Immature natural killer cell (primary cell): Measurements from ENCODE around the gene GFOD1. TPM values are rescaled to one million over a fixed set of nuclear protein-coding genes. Genes with fewer than 3 reads are reported as not detected.

Experiments used
- DNase-seq, 3 donors: peaks; one replicate each; pipeline ENCODE4 v3.0.0; 2022; ENCODE audit warnings: mixed read lengths in 1 of 3
- H3K27ac Mint-ChIP-seq, 6 donors: one replicate each; pipeline ENCODE4 v1.8.0; 2020; ENCODE audit warnings: mixed read lengths in 6 of 6, mild to moderate bottlenecking in 5 of 6, inconsistent platforms in 4 of 6, moderate library complexity in 3 of 6
- H3K27me3 Mint-ChIP-seq, 3 donors: one replicate each; pipeline ENCODE4 v1.8.0; 2020 to 2021; ENCODE audit warnings: low read depth in 3 of 3, mild to moderate bottlenecking in 3 of 3, mixed read lengths in 3 of 3, moderate library complexity in 3 of 3, inconsistent platforms in 1 of 3
- H3K36me3 Mint-ChIP-seq, 3 donors: one replicate each; pipeline ENCODE4 v1.8.0; 2020; ENCODE audit warnings: mixed read lengths in 3 of 3, inconsistent platforms in 2 of 3, mild to moderate bottlenecking in 2 of 3
- H3K4me1 Mint-ChIP-seq, 2 donors: one replicate each; pipeline ENCODE4 v1.8.0; 2020; ENCODE audit warnings: inconsistent platforms in 2 of 2, mild to moderate bottlenecking in 2 of 2, mixed read lengths in 2 of 2, moderate library complexity in 1 of 2
- H3K4me3 Mint-ChIP-seq, 5 donors: one replicate each; pipeline ENCODE4 v1.8.0; 2020; ENCODE audit warnings: mild to moderate bottlenecking in 5 of 5, mixed read lengths in 5 of 5, inconsistent platforms in 3 of 5, moderate library complexity in 3 of 5
- H3K9me3 Mint-ChIP-seq, 6 donors: one replicate each; pipeline ENCODE4 v1.8.0; 2020; ENCODE audit warnings: mild to moderate bottlenecking in 6 of 6, mixed read lengths in 6 of 6, inconsistent platforms in 4 of 6, moderate library complexity in 3 of 6
- polyA plus RNA-seq, 3 donors: library from polyadenylated mRNA; unstranded; fragments of 300-500 nt; fragmentation: Illumina TruSeq; gene quantifications; one replicate each; pipeline ENCODE4 v1.2.3, GENCODE V29; 2021

The GFOD1 gene
- polyA plus RNA-seq, 3 donors from 2014 or later = 22.5 to 68.8 (median 49.3) TPM

GRCh38 chr6:13473768-13474165 is 13.6 kb downstream of the GFOD1 start:
- H3K4me1 Mint-ChIP-seq = peaks cover 73 to 90% of the 10 kb centered on the region in 2 donors
- H3K27me3 Mint-ChIP-seq = peaks cover 0 to 1% (median 0%) of the 10 kb centered on the region in 3 donors
- H3K4me3 Mint-ChIP-seq = peak overlapping the region in 3 of 5 donors; percentile 43 to 49 (median 44)
- H3K36me3 Mint-ChIP-seq = peaks cover 13 to 23% (median 14%) of the 10 kb centered on the region in 3 donors
- peak overlapping the region in 4 of 6 donors; percentile 14 to 78 (median 74) for H3K27ac Mint-ChIP-seq
- no peaks in the 10 kb centered on the region for H3K9me3 Mint-ChIP-seq
- DNase-seq = no peak

GRCh38 chr6:13472976-13473767 is 14.2 kb downstream of the GFOD1 start:
- Mint-ChIP-seq H3K36me3 (peaks cover 16 to 19% (median 17%) of the 10 kb centered on the region in 3 donors), H3K4me3 (peak overlapping the region in 3 of 5 donors; percentile 43 to 49 (median 44)), H3K27ac (peak overlapping the region in 4 of 6 donors; percentile 14 to 78 (median 74)), H3K27me3 (peaks cover 0 to 1% (median 0%) of the 10 kb centered on the region in 3 donors), H3K9me3 (no peaks in the 10 kb centered on the region), H3K4me1 (peaks cover 71 to 90% of the 10 kb centered on the region in 2 donors)
- DNase-seq = no peak

- no peak overlapping the region for H3K4me3 Mint-ChIP-seq
- H3K27me3 Mint-ChIP-seq = peaks cover 0 to 1% (median 0%) of the 10 kb centered on the region in 3 donors
- peaks cover 16 to 19% (median 17%) of the 10 kb centered on the region in 3 donors for H3K36me3 Mint-ChIP-seq
- H3K4me1 Mint-ChIP-seq = peaks cover 74 to 94% of the 10 kb centered on the region in 2 donors
- H3K9me3 Mint-ChIP-seq = no peaks in the 10 kb centered on the region
- no peak for DNase-seq
- peak overlapping the region in 5 of 6 donors; percentile 22 to 79 (median 55) for H3K27ac Mint-ChIP-seq
These were observed 15.3 kb downstream of the GFOD1 start for GRCh38 chr6:13472099-13472498.

GRCh38 chr6:13471184-13471583 is 16.2 kb downstream of the GFOD1 start:
- H3K4me3 Mint-ChIP-seq = peak overlapping the region in 1 of 5 donors; percentile 0
- peaks cover 16 to 18% (median 16%) of the 10 kb centered on the region in 3 donors for H3K36me3 Mint-ChIP-seq
- peak overlapping the region in 5 of 6 donors; percentile 2 to 79 (median 33) for H3K27ac Mint-ChIP-seq
- H3K4me1 Mint-ChIP-seq = peaks cover 77 to 94% of the 10 kb centered on the region in 2 donors
- H3K9me3 Mint-ChIP-seq = no peaks in the 10 kb centered on the region
- no peak for DNase-seq
- H3K27me3 Mint-ChIP-seq = peaks cover 0 to under 1% (median 0%) of the 10 kb centered on the region in 3 donors

GRCh38 chr6:13470238-13471140 is 16.9 kb downstream of the GFOD1 start:
- Mint-ChIP-seq H3K27ac (peak overlapping the region in 5 of 6 donors; percentile 22 to 81 (median 55)), H3K27me3 (no peaks in the 10 kb centered on the region), H3K9me3 (no peaks in the 10 kb centered on the region), H3K36me3 (peaks cover 13 to 16% (median 15%) of the 10 kb centered on the region in 3 donors), H3K4me3 (no peak overlapping the region), H3K4me1 (peaks cover 80 to 97% of the 10 kb centered on the region in 2 donors)
- no peak for DNase-seq

- Mint-ChIP-seq H3K27me3 (no peaks in the 10 kb centered on the region), H3K36me3 (peaks cover 11 to 13% (median 12%) of the 10 kb centered on the region in 3 donors), H3K4me3 (no peak overlapping the region), H3K27ac (peak overlapping the region; percentile 8 to 81 (median 27)), H3K4me1 (peaks cover 85 to 100% of the 10 kb centered on the region in 2 donors), H3K9me3 (no peaks in the 10 kb centered on the region)
- DNase-seq = no peak
These were observed 17.7 kb downstream of the GFOD1 start for GRCh38 chr6:13469693-13470092.

- no peak for DNase-seq
- H3K9me3 Mint-ChIP-seq = no peaks in the 10 kb centered on the region
- peak overlapping the region in 1 of 5 donors; percentile 2 for H3K4me3 Mint-ChIP-seq
- no peaks in the 10 kb centered on the region for H3K27me3 Mint-ChIP-seq
- peak overlapping the region; percentile 22 to 81 (median 66) for H3K27ac Mint-ChIP-seq
- peaks cover 89 to 100% of the 10 kb centered on the region in 2 donors for H3K4me1 Mint-ChIP-seq
- peaks cover 7 to 13% (median 10%) of the 10 kb centered on the region in 3 donors for H3K36me3 Mint-ChIP-seq
These were observed 18.6 kb downstream of the GFOD1 start for GRCh38 chr6:13468839-13469238.

GRCh38 chr6:13467216-13467600 is 20.2 kb downstream of the GFOD1 start:
- Mint-ChIP-seq H3K9me3 (no peaks in the 10 kb centered on the region), H3K4me3 (peak overlapping the region in 3 of 5 donors; percentile 5 to 62 (median 46)), H3K27me3 (no peaks in the 10 kb centered on the region), H3K36me3 (peaks cover 5 to 16% (median 13%) of the 10 kb centered on the region in 3 donors), H3K4me1 (peaks cover 85 to 100% of the 10 kb centered on the region in 2 donors), H3K27ac (peak overlapping the region; percentile 19 to 88 (median 65))
- no peak for DNase-seq

GRCh38 chr6:13466304-13467215 is 20.8 kb downstream of the GFOD1 start:
- peaks cover 6 to 13% (median 13%) of the 10 kb centered on the region in 3 donors for H3K36me3 Mint-ChIP-seq
- peak overlapping the region; percentile 11 to 57 (median 41) for H3K4me3 Mint-ChIP-seq
- H3K4me1 Mint-ChIP-seq = peaks cover 87 to 100% of the 10 kb centered on the region in 2 donors
- DNase-seq = no peak
- H3K9me3 Mint-ChIP-seq = no peaks in the 10 kb centered on the region
- H3K27ac Mint-ChIP-seq = peak overlapping the region; percentile 57 to 88 (median 78)
- H3K27me3 Mint-ChIP-seq = no peaks in the 10 kb centered on the region

- Mint-ChIP-seq H3K36me3 (peaks cover 6 to 13% (median 13%) of the 10 kb centered on the region in 3 donors), H3K27me3 (peaks cover 0 to under 1% (median 0%) of the 10 kb centered on the region in 3 donors), H3K27ac (peak overlapping the region; percentile 57 to 88 (median 79)), H3K4me1 (peaks cover 88 to 100% of the 10 kb centered on the region in 2 donors), H3K4me3 (peak overlapping the region; percentile 25 to 57 (median 41)), H3K9me3 (no peaks in the 10 kb centered on the region)
- no peak for DNase-seq
These were observed 21.7 kb downstream of the GFOD1 start for GRCh38 chr6:13465734-13466133.

GRCh38 chr6:13463941-13464340 is 23.5 kb downstream of the GFOD1 start:
- Mint-ChIP-seq H3K4me3 (peak overlapping the region in 3 of 5 donors; percentile 1 to 65 (median 23)), H3K27me3 (peaks cover 0 to 1% (median 0%) of the 10 kb centered on the region in 3 donors), H3K36me3 (peaks cover 5 to 21% (median 16%) of the 10 kb centered on the region in 3 donors), H3K9me3 (no peaks in the 10 kb centered on the region), H3K4me1 (peaks cover 89 to 100% of the 10 kb centered on the region in 2 donors), H3K27ac (peak overlapping the region; percentile 1 to 100 (median 83))
- no peak for DNase-seq

- DNase-seq = no peak
- Mint-ChIP-seq H3K27me3 (peaks cover 0 to 1% (median 0%) of the 10 kb centered on the region in 3 donors), H3K4me1 (peaks cover 89 to 100% of the 10 kb centered on the region in 2 donors), H3K4me3 (peak overlapping the region in 1 of 5 donors; percentile 3), H3K36me3 (peaks cover 0 to 16% (median 16%) of the 10 kb centered on the region in 3 donors), H3K27ac (peak overlapping the region; percentile 21 to 100 (median 82)), H3K9me3 (no peaks in the 10 kb centered on the region)
These were observed 24.1 kb downstream of the GFOD1 start for GRCh38 chr6:13463328-13463717.
